ENCODE data around the gene TMTC4.
A peak's percentile ranks its signal among the peaks of the same experiment; 100 is the strongest.

The TMTC4 gene

GRCh38 chr13:100673713-100674571, 653 bp downstream of the TMTC4 start (continued):
- TF ChIP-seq, protein P1, sequence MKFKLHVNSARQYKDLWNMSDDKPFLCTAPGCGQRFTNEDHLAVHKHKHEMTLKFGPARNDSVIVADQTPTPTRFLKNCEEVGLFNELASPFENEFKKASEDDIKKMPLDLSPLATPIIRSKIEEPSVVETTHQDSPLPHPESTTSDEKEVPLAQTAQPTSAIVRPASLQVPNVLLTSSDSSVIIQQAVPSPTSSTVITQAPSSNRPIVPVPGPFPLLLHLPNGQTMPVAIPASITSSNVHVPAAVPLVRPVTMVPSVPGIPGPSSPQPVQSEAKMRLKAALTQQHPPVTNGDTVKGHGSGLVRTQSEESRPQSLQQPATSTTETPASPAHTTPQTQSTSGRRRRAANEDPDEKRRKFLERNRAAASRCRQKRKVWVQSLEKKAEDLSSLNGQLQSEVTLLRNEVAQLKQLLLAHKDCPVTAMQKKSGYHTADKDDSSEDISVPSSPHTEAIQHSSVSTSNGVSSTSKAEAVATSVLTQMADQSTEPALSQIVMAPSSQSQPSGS (tag by site-specific recombination; IDR thresholded peaks at IDR 0.05; ENCODE audit: low read depth): no peak
- no peak for TF ChIP-seq ZNF701 (tag by site-specific recombination; IDR thresholded peaks at IDR 0.05)
- TF ChIP-seq ZNF768 (tag by site-specific recombination; IDR thresholded peaks at IDR 0.05): no peak
- TF ChIP-seq SP3 (tag by site-specific recombination; IDR thresholded peaks at IDR 0.05): no peak
- TF ChIP-seq ZNF514 (tag by site-specific recombination; IDR thresholded peaks at IDR 0.05): no peak
- no peak for TF ChIP-seq ZNF10 (tag by site-specific recombination; IDR thresholded peaks at IDR 0.05)
- no peak for TF ChIP-seq ZFP3 (tag by site-specific recombination; IDR thresholded peaks at IDR 0.05; ENCODE audit: low read depth)
- TF ChIP-seq OSR2 (tag by site-specific recombination; IDR thresholded peaks at IDR 0.05): no peak
- no peak for TF ChIP-seq RBAK (tag by site-specific recombination; IDR thresholded peaks at IDR 0.05)
- no peak for TF ChIP-seq ZNF174 (tag by site-specific recombination; IDR thresholded peaks at IDR 0.05)
- no peak for TF ChIP-seq ZFP69B (tag by site-specific recombination; IDR thresholded peaks at IDR 0.05)
- no peak for TF ChIP-seq ZNF350 (tag by site-specific recombination; IDR thresholded peaks at IDR 0.05)
- TF ChIP-seq SALL2 (tag by site-specific recombination; IDR thresholded peaks at IDR 0.05; ENCODE audit: borderline replicate concordance): no peak
- no peak for TF ChIP-seq ZNF398 (tag by site-specific recombination; IDR thresholded peaks at IDR 0.05)
- TF ChIP-seq ZNF133 (tag by site-specific recombination; IDR thresholded peaks at IDR 0.05): no peak
- TF ChIP-seq ZNF596 (tag by site-specific recombination; IDR thresholded peaks at IDR 0.05): no peak
- TF ChIP-seq ZBTB48 (tag by site-specific recombination; IDR thresholded peaks at IDR 0.05): no peak
- TF ChIP-seq, protein P2, sequence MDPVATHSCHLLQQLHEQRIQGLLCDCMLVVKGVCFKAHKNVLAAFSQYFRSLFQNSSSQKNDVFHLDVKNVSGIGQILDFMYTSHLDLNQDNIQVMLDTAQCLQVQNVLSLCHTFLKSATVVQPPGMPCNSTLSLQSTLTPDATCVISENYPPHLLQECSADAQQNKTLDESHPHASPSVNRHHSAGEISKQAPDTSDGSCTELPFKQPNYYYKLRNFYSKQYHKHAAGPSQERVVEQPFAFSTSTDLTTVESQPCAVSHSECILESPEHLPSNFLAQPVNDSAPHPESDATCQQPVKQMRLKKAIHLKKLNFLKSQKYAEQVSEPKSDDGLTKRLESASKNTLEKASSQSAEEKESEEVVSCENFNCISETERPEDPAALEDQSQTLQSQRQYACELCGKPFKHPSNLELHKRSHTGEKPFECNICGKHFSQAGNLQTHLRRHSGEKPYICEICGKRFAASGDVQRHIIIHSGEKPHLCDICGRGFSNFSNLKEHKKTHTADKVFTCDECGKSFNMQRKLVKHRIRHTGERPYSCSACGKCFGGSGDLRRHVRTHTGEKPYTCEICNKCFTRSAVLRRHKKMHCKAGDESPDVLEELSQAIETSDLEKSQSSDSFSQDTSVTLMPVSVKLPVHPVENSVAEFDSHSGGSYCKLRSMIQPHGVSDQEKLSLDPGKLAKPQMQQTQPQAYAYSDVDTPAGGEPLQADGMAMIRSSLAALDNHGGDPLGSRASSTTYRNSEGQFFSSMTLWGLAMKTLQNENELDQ (tag by site-specific recombination; IDR thresholded peaks at IDR 0.05; ENCODE audit: low read depth): no peak
- peak; percentile 43 for TF ChIP-seq KLF10 (tag by site-specific recombination; IDR thresholded peaks at IDR 0.05)
- TF ChIP-seq, protein P3, sequence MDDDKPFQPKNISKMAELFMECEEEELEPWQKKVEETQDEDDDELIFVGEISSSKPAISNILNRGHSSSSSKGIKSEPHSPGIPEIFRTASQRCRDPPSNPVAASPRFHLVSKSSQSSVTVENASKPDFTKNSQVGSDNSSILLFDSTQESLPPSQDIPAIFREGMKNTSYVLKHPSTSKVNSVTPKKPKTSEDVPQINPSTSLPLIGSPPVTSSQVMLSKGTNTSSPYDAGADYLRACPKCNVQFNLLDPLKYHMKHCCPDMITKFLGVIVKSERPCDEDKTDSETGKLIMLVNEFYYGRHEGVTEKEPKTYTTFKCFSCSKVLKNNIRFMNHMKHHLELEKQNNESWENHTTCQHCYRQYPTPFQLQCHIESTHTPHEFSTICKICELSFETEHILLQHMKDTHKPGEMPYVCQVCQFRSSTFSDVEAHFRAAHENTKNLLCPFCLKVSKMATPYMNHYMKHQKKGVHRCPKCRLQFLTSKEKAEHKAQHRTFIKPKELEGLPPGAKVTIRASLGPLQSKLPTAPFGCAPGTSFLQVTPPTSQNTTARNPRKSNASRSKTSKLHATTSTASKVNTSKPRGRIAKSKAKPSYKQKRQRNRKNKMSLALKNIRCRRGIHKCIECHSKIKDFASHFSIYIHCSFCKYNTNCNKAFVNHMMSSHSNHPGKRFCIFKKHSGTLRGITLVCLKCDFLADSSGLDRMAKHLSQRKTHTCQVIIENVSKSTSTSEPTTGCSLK (tag by site-specific recombination; IDR thresholded peaks at IDR 0.05): no peak
- no peak for TF ChIP-seq ZBTB8A (tag by site-specific recombination; IDR thresholded peaks at IDR 0.05)
- TF ChIP-seq ZNF354C (tag by site-specific recombination; IDR thresholded peaks at IDR 0.05; ENCODE audit: borderline replicate concordance, low read depth): no peak
- no peak for TF ChIP-seq MZF1 (tag by site-specific recombination; IDR thresholded peaks at IDR 0.05; ENCODE audit: borderline replicate concordance)
- TF ChIP-seq ZNF658 (tag by site-specific recombination; IDR thresholded peaks at IDR 0.05): no peak
- no peak for TF ChIP-seq ZNF426 (tag by site-specific recombination; IDR thresholded peaks at IDR 0.05)
- TF ChIP-seq ZNF16 (tag by site-specific recombination; IDR thresholded peaks at IDR 0.05; ENCODE audit: low read depth): no peak
- TF ChIP-seq SP2 (tag by site-specific recombination; IDR thresholded peaks at IDR 0.05): peak; percentile 17
- no peak for TF ChIP-seq SCRT2 (tag by site-specific recombination; IDR thresholded peaks at IDR 0.05)
- TF ChIP-seq MEIS1 (CRISPR knock-in tag; IDR thresholded peaks at IDR 0.05; ENCODE audit: borderline replicate concordance): no peak
- no peak for TF ChIP-seq KLF9 (tag by site-specific recombination; IDR thresholded peaks at IDR 0.05; ENCODE audit: low read depth)
- no peak for TF ChIP-seq ZNF626 (tag by site-specific recombination; IDR thresholded peaks at IDR 0.05)
- TF ChIP-seq ZNF677 (tag by site-specific recombination; IDR thresholded peaks at IDR 0.05): no peak
- no peak for TF ChIP-seq ZNF48 (tag by site-specific recombination; IDR thresholded peaks at IDR 0.05)
- TF ChIP-seq ZNF76 (tag by site-specific recombination; IDR thresholded peaks at IDR 0.05; ENCODE audit: borderline replicate concordance, low read depth): no peak
